GM18909 (cell line): ENCODE results near the gene SPRY1.
A peak's percentile ranks its signal among the peaks of the same experiment; 100 is the strongest.

ENCODE experiments used
- ATAC-seq: cut with Tn5 transposase; IDR thresholded peaks from one replicate; pipeline ENCODE4 v1.9.1; 2021; ENCODE audit warnings: mild to moderate bottlenecking; ENCODE audit not compliant: unreplicated experiment, poor library complexity

The SPRY1 gene

DNA sequence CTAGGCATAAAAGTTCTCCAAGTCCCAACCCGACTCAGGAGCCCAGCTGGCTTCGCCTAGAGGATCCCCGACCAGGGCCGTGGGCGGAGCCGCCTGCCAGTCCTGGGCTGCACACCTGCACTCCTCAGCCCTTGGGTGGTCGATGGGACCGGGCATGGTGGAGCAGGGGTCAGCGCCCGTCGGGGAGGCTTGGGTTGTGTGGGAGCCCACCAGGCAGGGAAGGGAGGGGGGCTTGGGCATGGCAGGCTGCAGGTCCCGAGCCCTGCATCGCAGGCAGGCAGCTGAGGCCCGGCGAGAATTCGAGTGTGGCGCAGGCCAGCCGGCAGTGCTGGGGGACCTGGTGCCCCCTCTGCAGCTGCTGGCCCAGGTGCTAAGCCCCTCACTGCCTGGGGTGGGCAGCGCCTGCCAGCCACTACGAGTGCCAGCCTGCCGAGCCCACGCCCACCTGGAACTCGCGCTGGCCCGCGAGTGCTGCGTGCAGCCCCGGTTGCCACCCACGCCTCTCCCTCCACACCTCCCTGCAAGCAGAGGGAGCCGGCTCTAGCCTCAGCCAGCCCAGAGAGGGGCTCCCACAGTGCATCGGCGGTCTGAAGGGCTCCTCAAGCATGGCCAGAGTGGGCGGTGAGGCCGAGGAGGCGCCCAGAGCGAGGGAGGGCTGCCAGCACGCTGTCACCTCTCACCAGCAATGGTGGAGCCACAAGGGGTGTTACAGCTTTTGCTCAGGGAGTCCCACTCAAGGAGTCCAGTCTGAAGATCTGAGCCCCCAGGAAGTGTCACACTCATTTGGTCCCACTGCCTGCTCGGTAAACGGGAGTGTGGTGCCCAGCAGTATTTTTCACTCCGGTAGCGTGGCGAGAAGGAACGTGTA, 38.9 kb downstream of the SPRY1 start:
- no peak for ATAC-seq

DNA sequence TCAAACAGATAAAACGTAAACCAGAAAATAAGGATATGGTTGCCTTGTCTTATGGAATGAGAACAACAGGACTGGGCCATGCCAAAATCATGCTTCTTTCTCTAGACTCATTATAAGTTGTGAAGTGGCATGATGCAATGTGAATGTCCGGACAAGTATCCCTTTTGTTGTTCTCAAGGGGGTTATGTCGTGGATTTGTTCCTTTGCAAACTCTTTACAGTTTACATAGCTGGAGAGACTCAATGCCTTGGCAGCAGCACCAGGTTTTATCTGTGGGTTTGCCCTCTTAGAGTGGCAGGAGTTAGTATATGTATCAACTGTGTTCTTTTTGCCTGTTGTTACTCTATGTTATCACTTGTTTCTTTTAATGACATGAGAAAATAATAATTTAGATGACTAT, 41.4 kb downstream of the SPRY1 start:
- ATAC-seq: no peak

DNA sequence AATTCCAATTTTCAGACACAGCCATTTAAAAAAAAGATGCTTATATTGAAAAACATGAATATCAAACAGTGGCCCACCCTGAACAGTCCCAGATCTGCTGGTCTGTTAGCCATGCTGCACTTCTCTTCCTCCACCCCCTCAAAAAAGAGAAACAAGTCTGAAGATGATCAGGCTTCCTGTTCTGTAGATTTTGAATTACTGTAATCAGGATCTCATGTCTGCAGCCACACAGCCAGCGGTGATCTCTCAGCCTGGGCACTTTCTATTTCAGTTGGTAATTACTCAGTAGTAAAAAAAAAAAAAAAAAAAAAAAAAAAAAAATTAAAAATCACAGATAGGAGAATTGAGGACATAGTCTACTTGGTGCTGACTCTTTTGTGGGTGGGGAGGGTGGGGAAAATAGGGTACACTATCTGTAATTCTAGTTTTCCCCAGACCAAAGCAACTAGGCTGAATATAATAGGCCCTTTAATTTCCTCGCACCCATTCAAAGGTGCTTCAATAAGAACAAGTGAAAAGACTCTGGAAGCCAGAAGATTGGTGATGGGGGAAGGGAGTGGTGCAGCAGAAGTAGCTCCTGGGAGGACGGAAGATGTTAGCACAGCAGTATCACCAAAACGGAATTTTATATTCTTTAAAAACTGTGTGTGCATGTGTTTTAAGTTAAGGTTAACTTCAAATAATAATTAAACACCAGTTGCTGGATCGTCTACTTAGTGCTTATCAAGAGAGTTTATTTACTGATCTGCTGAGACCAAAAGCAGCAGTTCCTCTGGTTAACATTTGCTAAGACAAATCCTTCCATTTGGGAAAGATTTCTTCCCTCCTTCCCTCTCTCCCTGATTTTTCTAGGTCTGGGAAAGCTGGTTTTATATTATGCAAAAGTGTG, 47.0 kb downstream of the SPRY1 start:
- peak; percentile 77 for ATAC-seq

DNA sequence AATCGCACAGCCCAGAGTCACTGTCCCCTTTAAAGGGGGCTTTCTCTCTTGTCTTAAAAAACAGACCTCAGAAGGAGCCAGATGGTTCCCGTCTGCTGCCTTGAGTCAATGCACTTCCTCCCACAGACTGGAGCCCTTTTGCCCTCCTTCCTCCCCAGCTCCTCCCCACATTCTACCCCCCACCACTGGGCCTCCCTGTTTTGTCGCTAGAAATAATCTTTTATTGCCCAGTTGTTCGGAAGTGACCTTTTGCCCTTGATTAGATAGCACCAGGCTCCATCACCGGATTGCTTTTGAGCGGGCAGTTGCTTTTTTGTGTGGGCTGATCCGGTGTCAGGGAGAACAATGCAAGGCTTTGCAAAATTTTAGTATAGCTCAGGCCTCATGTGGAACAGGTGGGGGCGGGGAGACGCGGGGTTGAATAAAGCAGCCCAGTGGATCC, 47.7 kb downstream of the SPRY1 start:
- ATAC-seq: peak; percentile 92

DNA sequence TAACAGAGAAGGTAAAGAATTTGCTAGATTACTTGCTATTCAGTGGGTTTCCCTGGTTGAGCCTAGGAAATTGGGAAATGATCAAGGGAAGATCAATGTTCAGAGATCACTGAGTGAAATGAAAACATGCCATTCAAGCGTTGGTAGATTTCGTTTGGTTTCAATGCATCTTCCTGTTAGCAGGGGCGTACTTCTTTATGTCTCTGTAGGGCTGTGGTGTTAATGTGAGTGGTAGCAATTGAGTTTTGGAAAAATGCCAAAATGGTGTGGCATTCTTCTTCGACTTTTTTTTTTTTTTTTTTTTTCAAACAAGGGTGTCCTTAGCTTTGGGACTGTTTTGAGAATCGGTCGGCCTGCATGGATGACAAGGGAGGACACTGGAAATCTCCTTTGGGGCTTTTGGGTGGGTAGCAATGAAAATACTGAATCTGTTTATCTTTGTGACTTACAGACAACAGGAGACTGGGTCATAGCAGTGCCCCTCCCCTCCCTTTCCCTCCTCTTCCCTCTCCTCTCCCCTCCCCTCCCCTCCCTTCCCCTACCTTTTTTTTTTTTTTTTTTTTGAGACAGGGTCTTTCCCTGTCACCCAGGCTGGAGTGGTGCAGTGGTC, 50.4 kb downstream of the SPRY1 start:
- no peak for ATAC-seq

DNA sequence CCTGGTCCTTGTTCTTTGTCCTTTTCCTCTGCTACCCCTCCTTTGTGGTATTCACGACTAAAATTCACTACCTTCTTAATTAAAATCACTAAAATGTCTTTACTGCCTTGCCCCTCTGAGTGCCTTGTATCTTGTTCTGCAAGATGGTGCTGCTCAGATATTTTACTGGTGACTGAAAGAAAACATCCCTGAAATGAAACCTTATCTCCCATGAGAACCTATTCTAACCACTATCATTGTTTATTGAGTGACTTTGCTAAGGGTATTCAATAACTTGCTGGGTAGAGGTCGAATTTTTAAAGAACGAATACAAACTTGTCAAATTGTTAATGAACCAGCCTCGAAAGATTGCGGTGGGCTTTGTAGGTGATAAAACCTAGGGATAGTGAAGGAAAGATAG, 52.8 kb downstream of the SPRY1 start:
- ATAC-seq: peak; percentile 16

DNA sequence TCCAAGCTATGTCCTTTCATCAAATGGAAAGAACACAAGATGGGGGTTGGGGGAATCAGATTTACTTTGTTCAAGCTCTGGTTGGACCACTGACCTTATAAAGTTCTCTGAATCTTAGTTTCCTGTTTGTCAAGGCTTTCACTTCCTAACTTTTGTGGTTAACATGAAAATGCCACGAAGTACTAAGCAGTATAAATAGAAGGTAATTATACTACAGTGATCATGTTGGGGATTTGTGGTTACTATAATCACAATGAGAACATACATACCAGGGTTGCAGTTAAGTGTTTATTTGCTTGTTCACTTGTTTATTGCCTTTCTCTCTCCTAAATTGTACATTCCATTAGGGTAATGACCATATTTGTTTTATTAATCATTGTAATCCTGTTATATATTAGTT, 53.2 kb downstream of the SPRY1 start:
- peak; percentile 89 for ATAC-seq

DNA sequence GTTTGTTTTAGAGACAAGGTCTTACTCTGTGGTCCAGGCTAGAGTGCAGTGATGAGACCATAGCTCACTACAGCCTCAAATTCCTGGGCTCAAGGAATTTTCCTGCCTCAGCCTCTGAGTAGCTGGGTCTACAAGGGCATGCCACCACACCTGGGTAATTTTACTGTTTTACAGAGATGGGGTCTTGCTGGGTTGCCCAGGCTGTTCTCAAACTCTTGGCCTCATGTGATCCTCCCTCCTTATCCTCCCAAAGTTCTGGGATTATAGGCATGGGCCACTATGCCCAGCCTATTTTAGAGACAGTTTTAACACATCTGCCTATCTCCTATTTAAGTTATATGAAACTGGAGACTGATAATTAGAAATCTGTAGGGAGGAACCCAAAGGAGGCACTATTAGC, 53.8 kb downstream of the SPRY1 start:
- ATAC-seq: no peak

DNA sequence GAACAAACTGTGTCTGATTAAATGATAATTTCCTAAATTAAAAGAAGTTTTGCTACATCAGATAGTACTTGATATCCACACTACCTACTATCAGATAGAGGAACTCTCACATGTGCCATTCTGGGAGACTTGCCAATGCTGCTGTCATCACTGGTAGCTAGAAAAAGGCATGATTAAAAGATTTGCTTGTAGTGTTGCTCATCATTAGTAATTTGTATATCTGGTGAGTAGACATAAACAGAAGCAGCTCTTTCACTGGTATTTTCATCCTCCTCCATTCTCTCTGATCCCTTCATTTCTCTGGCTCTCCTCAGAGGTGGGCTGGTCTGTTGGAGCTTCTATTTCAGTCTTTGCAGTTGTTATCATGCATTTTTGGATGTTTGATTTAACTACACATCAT, 56.0 kb downstream of the SPRY1 start:
- no peak for ATAC-seq

DNA sequence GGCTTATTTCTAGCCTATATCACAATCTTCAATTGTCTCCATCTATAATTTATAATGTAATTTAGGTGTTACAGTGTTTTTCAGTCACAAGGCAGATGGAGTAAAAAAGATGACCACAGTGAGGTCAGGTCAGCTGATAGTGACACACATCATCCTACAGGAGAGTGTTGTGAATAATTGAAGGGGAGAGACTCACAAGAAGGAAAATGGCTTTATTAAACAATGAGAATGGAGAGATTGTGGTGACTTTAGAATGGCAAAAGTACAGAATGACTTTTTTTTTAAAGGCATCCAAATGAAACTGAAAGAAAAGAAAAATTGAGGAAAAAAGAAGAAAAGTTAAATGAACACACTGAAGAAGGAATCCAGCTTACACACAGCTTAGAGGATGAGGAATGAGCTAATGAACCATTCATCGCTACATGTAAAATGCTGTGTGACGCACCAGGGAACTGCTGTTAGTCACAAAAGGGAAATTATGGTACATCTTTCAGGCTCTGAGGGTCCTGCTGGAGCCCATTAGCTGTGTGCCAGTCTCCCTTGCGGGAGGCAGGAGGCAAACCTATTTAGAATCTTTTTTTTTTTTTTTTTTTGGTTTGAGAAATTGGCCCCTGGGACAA, 56.6 kb downstream of the SPRY1 start:
- ATAC-seq: no peak
